Nasal cavity respiratory epithelium epithelial cell of viscerocranial mucosa (primary cell): Measurements from ENCODE around the gene DCP1B. TPM values are rescaled to one million over a fixed set of nuclear protein-coding genes. Genes with fewer than 3 reads are reported as not detected.

Experiments
- total RNA-seq: library from RNA; depleted of rRNA; stranded (reverse); fragments of >200 nt; gene quantifications from 2 replicates; pipeline ENCODE4 v1.2.3, GENCODE V29; 2014

Gene DCP1B
- 2.7 and 6.8 TPM in 2 replicates for total RNA-seq

GRCh38 chr12:2004113-2004929, at the start of gene DCP1B:
TSS of gene DCP1B (minus strand) at chr12:2004457. CDS start at chr12:2004431, 26 bp downstream.

GRCh38 chr12:2052826-2053678, 48.8 kb upstream of the DCP1B start, which contains the start of gene CACNA1C:
TSS of gene CACNA1C (plus strand) at chr12:2052987. CDS start at chr12:2053563, 576 bp downstream.

GRCh38 chr12:1918081-1918883, 86.0 kb downstream of the DCP1B start, which contains the start of gene CACNA2D4:
TSS of gene CACNA2D4 (minus strand) at chr12:1918652. CDS start at chr12:1918473, 179 bp downstream.

Other genes with a start within 250 kb of the DCP1B start
- not detected in 2 replicates for gene LRTM2, start 183.9 kb downstream of the DCP1B start, total RNA-seq
- under 0.01 and 0.07 TPM in 2 replicates for gene CACNA2D4, start 85.8 kb downstream of the DCP1B start, total RNA-seq
- gene CACNA1C, start 48.5 kb upstream of the DCP1B start, total RNA-seq = under 0.01 TPM in 1 of 2 replicates, not detected in the other